RCC 7860 (cell line): ENCODE data around the gene PAH.

Source experiments
- DNase-seq: peaks from one replicate; pipeline ENCODE4 v3.0.0-alpha.2; 2015; ENCODE audit warnings: low spot score
- FAIRE-seq: peaks from 2 replicates; lab custom pipeline; 2012; peaks lifted over from hg19 to GRCh38; lab: Jason Lieb, UNC

Gene PAH

DNA sequence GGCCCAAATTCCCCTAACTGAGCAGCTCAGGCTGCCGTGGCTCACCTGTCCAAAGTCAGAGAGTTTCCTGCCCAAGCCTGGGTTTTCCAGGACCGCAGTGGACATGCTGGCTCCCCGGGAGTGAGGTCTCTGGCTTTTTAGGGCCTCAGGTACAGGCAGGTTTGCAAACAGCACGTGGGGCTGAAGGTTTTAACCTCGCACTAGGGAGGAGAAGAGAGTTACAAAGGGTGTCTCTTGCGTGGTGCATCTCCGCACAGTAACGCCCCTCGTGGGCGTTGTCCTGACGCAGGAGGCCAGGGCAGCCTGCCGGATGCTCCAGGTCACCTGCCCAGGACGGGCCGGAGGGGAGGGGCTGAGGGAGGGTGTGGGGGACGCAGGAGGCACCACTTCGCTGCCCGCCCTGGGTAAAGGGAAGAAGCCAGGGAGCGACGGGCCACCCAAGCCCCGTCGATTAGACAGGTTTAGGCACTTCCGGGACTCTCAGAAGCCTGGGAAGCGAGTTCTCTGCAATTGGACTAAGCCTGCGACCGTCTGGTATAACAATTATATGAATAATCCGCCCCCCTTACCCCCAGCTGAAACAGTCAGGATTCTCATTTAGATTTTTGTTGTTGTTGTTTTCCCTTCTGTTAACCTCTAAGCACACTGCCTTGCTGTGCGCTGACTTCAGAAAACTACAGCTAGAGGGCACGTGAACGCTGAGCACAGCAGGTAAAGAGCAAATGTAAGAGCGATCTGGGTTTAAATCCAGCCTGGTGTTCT lies at the start of gene PAH:
Gene PAH, minus strand, starts transcription at position 219 of the 762 bp plus-strand sequence. Its CDS starts 114 bp downstream, at position 105.
- DNase-seq (no peak), FAIRE-seq (no peak)

- no peak for DNase-seq
- FAIRE-seq, result no peak
These were observed 49.3 kb upstream of the PAH start for GRCh38 chr12:102966200-102966863.

GRCh38 chr12:102965281-102966155 lies 48.5 kb upstream of the PAH start:
- no peak for DNase-seq
- no peak for FAIRE-seq

DNA sequence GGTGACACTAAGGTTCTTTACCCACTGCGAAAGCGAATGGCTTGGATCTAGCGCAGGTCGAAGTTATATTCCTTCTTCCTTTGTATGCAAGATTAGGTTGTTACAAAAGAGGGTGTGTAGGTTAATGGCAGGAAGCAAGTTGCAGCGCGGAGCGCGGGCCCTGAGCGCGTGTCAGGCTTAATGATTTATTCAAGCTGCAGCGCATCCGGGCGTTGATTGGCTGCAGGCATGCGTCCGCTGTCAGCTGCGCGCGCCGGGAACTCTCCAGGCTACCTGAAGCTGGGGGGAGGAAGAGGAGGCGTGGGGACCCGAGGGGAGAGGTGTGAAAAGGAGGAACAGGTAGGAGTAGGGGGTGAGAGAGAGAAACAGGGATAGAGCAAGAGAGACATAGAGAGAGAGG lies 47.8 kb upstream of the PAH start:
- DNase-seq, result no peak
- no peak for FAIRE-seq

GRCh38 chr12:102963796-102964195 lies 46.8 kb upstream of the PAH start:
- DNase-seq (no peak), FAIRE-seq (no peak)

DNA sequence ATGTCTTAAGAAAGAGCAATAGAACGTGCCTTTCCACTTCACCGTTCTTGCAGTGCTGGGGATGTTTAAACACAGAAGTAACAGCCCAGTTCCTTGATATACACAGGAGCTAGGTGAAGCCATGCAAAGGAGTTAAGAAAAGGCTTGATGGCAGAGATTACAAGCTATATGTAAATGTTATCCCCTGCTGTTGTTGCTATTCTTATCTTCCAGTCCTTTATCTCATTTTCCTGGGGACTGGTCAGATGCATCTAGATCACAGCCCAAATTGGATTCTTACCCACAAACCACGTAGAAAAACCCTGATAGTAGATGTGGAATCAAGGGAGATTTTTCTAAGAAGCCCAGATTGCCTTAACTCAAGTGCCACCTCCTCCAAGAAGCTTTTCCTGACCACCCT lies 45.9 kb upstream of the PAH start:
- FAIRE-seq, result no peak
- DNase-seq, result no peak

DNA sequence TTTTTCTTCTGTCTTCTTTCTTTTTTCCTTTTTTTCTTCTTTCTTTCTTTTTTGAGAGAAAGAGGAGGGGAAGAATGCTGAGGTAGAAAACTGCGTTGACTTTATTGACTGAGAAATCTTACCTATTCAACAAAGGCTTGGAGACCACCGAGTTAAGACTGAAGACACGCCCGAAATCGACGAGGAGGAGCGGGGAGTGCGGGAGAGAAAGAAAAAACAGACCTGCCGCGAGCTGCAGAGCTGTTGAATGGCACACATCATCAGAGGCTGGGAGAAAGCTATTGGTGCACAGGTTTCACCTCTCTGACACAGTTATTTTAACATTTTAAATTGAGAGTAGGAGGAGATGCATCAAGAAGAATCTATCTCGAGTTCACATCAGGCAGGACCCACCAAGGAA lies 45.5 kb upstream of the PAH start:
- FAIRE-seq, result no peak
- DNase-seq, result no peak

GRCh38 chr12:102961466-102961855 lies 44.4 kb upstream of the PAH start:
- DNase-seq (no peak), FAIRE-seq (no peak)

- FAIRE-seq (no peak), DNase-seq (no peak)
These were observed 43.9 kb upstream of the PAH start for GRCh38 chr12:102960766-102961465.

GRCh38 chr12:102959391-102959790 lies 42.3 kb upstream of the PAH start:
- DNase-seq (no peak), FAIRE-seq (no peak)

DNA sequence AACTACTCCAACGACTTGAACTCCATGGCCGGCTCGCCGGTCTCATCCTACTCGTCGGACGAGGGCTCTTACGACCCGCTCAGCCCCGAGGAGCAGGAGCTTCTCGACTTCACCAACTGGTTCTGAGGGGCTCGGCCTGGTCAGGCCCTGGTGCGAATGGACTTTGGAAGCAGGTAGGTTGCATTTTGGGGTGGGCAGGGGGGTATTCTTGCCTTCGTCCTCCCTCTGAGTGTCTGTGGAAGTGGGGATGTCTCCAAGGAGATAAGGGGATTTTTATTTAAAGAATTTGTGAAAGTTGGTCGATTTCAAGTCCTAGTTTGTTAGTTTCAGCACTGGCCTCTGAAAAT lies 41.8 kb upstream of the PAH start:
- DNase-seq, result no peak
- no peak for FAIRE-seq

DNA sequence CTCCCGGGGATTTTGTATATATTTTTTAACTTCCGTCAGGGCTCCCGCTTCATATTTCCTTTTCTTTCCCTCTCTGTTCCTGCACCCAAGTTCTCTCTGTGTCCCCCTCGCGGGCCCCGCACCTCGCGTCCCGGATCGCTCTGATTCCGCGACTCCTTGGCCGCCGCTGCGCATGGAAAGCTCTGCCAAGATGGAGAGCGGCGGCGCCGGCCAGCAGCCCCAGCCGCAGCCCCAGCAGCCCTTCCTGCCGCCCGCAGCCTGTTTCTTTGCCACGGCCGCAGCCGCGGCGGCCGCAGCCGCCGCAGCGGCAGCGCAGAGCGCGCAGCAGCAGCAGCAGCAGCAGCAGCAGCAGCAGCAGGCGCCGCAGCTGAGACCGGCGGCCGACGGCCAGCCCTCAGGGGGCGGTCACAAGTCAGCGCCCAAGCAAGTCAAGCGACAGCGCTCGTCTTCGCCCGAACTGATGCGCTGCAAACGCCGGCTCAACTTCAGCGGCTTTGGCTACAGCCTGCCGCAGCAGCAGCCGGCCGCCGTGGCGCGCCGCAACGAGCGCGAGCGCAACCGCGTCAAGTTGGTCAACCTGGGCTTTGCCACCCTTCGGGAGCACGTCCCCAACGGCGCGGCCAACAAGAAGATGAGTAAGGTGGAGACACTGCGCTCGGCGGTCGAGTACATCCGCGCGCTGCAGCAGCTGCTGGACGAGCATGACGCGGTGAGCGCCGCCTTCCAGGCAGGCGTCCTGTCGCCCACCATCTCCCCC lies 41.2 kb upstream of the PAH start:
- DNase-seq (no peak), FAIRE-seq (no peak)

- no peak for FAIRE-seq
- no peak for DNase-seq
These were observed 40.5 kb upstream of the PAH start, which contains the start of gene ASCL1 for GRCh38 chr12:102957339-102958050. Gene ASCL1, plus strand, starts transcription at chr12:102957674. Its CDS starts 571 bp downstream, at chr12:102958245.

- DNase-seq (no peak), FAIRE-seq (no peak)
These were observed 39.8 kb upstream of the PAH start for GRCh38 chr12:102956738-102957327.

DNA sequence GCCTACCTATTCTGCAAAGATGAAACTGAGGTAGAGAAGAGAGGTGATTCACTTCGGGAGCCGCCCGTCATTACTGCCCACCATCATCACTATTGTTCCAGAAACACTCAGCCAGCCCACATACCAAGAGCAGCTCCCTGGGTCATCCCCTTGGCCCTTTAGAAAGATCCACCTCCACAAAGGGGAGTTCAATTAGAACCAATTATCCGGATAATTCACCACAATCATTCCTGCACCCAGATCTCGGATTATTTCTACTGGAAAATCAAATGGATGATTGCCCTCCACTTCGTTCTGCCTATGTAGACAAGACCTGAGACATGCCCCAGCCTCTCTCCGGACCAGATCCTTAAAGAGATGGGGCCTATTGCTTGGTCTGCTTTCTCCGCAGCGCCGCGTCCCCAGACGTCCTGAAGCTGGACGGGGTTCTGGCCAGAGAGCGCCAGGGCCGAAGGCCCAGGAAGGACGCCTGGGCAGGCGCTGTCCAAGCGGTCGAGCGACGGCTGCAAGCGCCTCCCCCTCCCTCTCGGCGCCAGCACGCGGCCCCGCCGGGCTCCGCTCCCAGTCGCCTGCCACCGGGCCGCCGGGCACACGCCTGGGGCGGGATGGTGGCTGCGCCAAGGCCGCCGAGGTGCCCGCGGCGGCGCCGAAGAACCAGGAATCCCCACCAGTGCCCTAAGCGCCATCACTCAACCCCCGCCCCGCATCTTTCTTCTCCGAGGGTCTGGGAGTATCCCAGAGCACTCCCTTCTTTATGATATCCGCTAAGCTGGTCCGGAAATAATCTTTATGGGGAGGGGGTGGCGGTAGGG lies 39.1 kb upstream of the PAH start:
- DNase-seq, result no peak
- FAIRE-seq, result no peak

GRCh38 chr12:102954134-102954533 lies 37.1 kb upstream of the PAH start:
- no peak for FAIRE-seq
- no peak for DNase-seq

DNA sequence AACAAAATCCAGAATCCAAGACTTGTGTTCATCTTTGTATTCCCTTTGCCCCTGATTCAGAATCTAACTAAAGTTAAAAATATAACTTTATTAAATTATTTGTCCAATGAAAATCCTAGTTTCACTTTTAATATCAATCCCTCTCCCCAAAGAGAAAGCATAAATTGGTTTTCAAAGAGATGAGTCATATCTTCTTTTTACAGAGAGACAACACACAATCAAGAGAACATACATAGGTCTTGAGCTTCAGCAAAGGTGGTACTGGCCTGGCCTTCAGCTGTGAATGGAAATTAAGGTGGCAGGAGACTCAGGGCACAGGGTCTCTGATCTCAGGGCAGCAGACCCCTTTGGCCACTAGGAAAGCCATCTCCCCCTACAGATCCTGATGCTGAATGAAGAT lies 36.2 kb upstream of the PAH start:
- no peak for FAIRE-seq
- DNase-seq, result no peak

DNA sequence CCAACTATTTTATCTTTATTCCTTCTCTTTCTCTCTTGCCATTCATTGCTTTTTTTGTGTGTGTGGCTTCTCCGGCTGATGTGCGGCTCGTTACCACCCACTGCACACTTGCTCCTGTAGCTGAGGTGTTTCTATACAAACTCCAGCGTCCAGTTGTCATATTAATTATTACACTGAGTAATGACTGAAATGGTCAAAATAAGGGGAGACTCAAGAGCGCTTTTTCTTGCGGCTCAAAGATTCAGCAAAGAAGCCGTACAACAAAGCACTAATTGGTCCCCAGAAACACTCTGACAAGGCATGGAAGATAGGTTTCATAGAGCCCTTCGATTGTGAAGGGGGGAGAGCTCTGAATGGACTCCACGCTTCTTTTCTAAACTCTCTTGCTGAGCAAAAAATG lies 34.8 kb upstream of the PAH start:
- FAIRE-seq (no peak), DNase-seq (no peak)
